Measurements from ENCODE around the gene GMEB2. TPM values are rescaled to one million over a fixed set of nuclear protein-coding genes. Genes with fewer than 3 reads are reported as not detected.
"Not testable (repeated sequence)": the region's sequence is repeated elsewhere in the genome, so short reads cannot be mapped to it uniquely, and the experiment has no call there.

The GMEB2 gene
- total RNA-seq, 2 donors from 2014 or later, result 11.5 to 12.3 TPM

- WGBS, 2 experiments (ENCODE audit: insufficient coverage in 1 of 2, insufficient read length in 1 of 2), result 92 to 93% methylated on average over 16 to 26 of the region's 26 CpGs
- no peak overlapping the region for H3K9ac ChIP-seq (ENCODE audit: extremely low read depth, low read length, poor library complexity, severe bottlenecking)
- no peak for TF ChIP-seq CTCF (conservative IDR thresholded peaks at IDR 0.05)
- peaks cover 12% of the 10 kb centered on the region for H3K36me3 Mint-ChIP-seq (ENCODE audit: low read depth)
- no peak overlapping the region for H3K27ac Mint-ChIP-seq
- no peaks in the 10 kb centered on the region for H3K27me3 ChIP-seq (ENCODE audit: control insufficient read depth, insufficient read depth, low read length, poor library complexity, severe bottlenecking)
- H3K4me3 Mint-ChIP-seq, result no peak overlapping the region
- H3K36me3 ChIP-seq (ENCODE audit: control insufficient read depth, insufficient read depth, low read length), result peaks cover 7% of the 10 kb centered on the region
- no peaks in the 10 kb centered on the region for H3K27me3 Mint-ChIP-seq (ENCODE audit: insufficient read depth)
- no peak overlapping the region for H3K27ac ChIP-seq (ENCODE audit: low read depth, low read length)
- no peak for DNase-seq
- no peaks in the 10 kb centered on the region for H3K9me3 ChIP-seq (ENCODE audit: control insufficient read depth, low read length)
- no peak overlapping the region for H3K4me3 ChIP-seq (ENCODE audit: low read length)
- H3K4me1 ChIP-seq (ENCODE audit: control insufficient read depth, insufficient read depth, low read length), result no peaks in the 10 kb centered on the region
- H3K9me3 Mint-ChIP-seq, result no peaks in the 10 kb centered on the region
- H3K4me1 Mint-ChIP-seq, result no peaks in the 10 kb centered on the region
These were observed 65.9 kb downstream of the GMEB2 start for GRCh38 chr20:63560856-63561609.

- 92 to 96% methylated on average over 5 to 16 of the region's 16 CpGs for WGBS, 2 experiments (ENCODE audit: insufficient coverage in 1 of 2, insufficient read length in 1 of 2)
- H3K36me3 Mint-ChIP-seq (ENCODE audit: low read depth), result peaks cover 12% of the 10 kb centered on the region
- Histone ChIP-seq H3K9ac (ENCODE audit: extremely low read depth, low read length, poor library complexity, severe bottlenecking) (no peak overlapping the region), H3K4me1 (ENCODE audit: control insufficient read depth, insufficient read depth, low read length) (no peaks in the 10 kb centered on the region), H3K36me3 (ENCODE audit: control insufficient read depth, insufficient read depth, low read length) (peaks cover 7% of the 10 kb centered on the region), H3K27me3 (ENCODE audit: control insufficient read depth, insufficient read depth, low read length, poor library complexity, severe bottlenecking) (no peaks in the 10 kb centered on the region), H3K27ac (ENCODE audit: low read depth, low read length) (no peak overlapping the region), H3K4me3 (ENCODE audit: low read length) (no peak overlapping the region), H3K9me3 (ENCODE audit: control insufficient read depth, low read length) (no peaks in the 10 kb centered on the region)
- no peak for TF ChIP-seq CTCF (conservative IDR thresholded peaks at IDR 0.05)
- no peaks in the 10 kb centered on the region for H3K27me3 Mint-ChIP-seq (ENCODE audit: insufficient read depth)
- no peaks in the 10 kb centered on the region for H3K9me3 Mint-ChIP-seq
- DNase-seq, result no peak
- H3K4me1 Mint-ChIP-seq, result no peaks in the 10 kb centered on the region
- H3K4me3 Mint-ChIP-seq, result no peak overlapping the region
- H3K27ac Mint-ChIP-seq, result no peak overlapping the region
These were observed 66.5 kb downstream of the GMEB2 start for GRCh38 chr20:63560333-63560805.

GRCh38 chr20:63559485-63560332 is 67.2 kb downstream of the GMEB2 start:
- H3K4me1 Mint-ChIP-seq; H3K9ac ChIP-seq (ENCODE audit: extremely low read depth, low read length, poor library complexity, severe bottlenecking); H3K9me3 Mint-ChIP-seq; H3K27me3 ChIP-seq (ENCODE audit: control insufficient read depth, insufficient read depth, low read length, poor library complexity, severe bottlenecking); H3K27ac Mint-ChIP-seq; H3K4me3 ChIP-seq (ENCODE audit: low read length); H3K27ac ChIP-seq (ENCODE audit: low read depth, low read length); H3K4me1 ChIP-seq (ENCODE audit: control insufficient read depth, insufficient read depth, low read length); H3K4me3 Mint-ChIP-seq; H3K27me3 Mint-ChIP-seq (ENCODE audit: insufficient read depth); H3K36me3 ChIP-seq (ENCODE audit: control insufficient read depth, insufficient read depth, low read length); H3K9me3 ChIP-seq (ENCODE audit: control insufficient read depth, low read length); DNase-seq: not testable (repeated sequence)
- H3K36me3 Mint-ChIP-seq (ENCODE audit: low read depth), result peaks cover 12% of the 10 kb centered on the region
- 93% methylated on average over 18 to 30 of the region's 31 CpGs for WGBS, 2 experiments (ENCODE audit: insufficient coverage in 1 of 2, insufficient read length in 1 of 2)
